ENCODE measurements around the gene POPDC2. TPM values are rescaled to one million over a fixed set of nuclear protein-coding genes. Genes with fewer than 3 reads are reported as not detected.

The POPDC2 gene
- total RNA-seq, 2 donors from 2014 or later, result 1.3 to 26.3 TPM

- Histone ChIP-seq H3K27ac (no peak overlapping the region), H3K9ac (ENCODE audit: low read depth in 2 of 2, low read length in 2 of 2) (no peak overlapping the region), H3K9me3 (no peaks in the 10 kb centered on the region), H3K4me1 (no peaks in the 10 kb centered on the region), H3K36me3 (peaks cover 4% of the 10 kb centered on the region), H3K4me3 (no peak overlapping the region), H3K27me3 (no peaks in the 10 kb centered on the region)
- TF ChIP-seq, protein P1, sequence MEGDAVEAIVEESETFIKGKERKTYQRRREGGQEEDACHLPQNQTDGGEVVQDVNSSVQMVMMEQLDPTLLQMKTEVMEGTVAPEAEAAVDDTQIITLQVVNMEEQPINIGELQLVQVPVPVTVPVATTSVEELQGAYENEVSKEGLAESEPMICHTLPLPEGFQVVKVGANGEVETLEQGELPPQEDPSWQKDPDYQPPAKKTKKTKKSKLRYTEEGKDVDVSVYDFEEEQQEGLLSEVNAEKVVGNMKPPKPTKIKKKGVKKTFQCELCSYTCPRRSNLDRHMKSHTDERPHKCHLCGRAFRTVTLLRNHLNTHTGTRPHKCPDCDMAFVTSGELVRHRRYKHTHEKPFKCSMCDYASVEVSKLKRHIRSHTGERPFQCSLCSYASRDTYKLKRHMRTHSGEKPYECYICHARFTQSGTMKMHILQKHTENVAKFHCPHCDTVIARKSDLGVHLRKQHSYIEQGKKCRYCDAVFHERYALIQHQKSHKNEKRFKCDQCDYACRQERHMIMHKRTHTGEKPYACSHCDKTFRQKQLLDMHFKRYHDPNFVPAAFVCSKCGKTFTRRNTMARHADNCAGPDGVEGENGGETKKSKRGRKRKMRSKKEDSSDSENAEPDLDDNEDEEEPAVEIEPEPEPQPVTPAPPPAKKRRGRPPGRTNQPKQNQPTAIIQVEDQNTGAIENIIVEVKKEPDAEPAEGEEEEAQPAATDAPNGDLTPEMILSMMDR (IDR thresholded peaks at IDR 0.05), result no peak
- DNase-seq, result no peak
- intact Hi-C loops (cut with DNase I), result no loop called here
Observed at GRCh38 chr3:119665954-119666559, 5.7 kb upstream of the POPDC2 start.

DNA sequence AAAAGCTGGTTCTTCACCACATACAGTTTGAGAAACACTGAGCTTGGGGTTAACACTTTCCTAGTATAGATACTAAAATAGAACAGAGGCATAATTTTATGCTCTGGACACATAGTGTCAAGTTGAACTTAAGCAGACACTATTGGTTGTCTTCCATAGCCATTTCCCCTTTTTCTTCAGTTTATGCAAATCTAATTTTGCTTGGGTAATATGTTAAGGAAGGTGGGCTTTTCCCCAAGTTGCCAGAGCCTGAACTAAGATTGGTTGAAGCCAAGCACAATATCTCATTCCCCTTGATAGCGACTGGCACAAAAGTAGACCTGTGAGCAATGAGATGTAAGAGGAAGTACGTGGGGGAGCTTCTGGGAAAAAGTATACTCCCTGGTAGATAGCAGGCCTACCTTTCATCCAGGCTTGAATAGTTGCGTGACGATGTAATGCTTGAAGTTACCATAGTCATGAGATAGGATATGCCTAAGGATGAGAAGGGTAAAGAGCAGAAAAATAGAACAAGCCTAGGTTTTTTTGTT, 4.5 kb upstream of the POPDC2 start:
- H3K9ac ChIP-seq (ENCODE audit: low read depth in 2 of 2, low read length in 2 of 2), result no peak overlapping the region
- no peak for DNase-seq

GRCh38 chr3:119664370-119664769, 4.0 kb upstream of the POPDC2 start:
- DNase-seq, result no peak
- TF ChIP-seq, protein P1 (IDR thresholded peaks at IDR 0.05), result no peak
- Histone ChIP-seq H3K27me3 (no peaks in the 10 kb centered on the region), H3K4me3 (no peak overlapping the region), H3K4me1 (no peaks in the 10 kb centered on the region), H3K9ac (ENCODE audit: low read depth in 2 of 2, low read length in 2 of 2) (peak overlapping the region in 1 of 2 donors; percentile 24), H3K27ac (no peak overlapping the region), H3K36me3 (peaks cover 4% of the 10 kb centered on the region), H3K9me3 (no peaks in the 10 kb centered on the region)
- intact Hi-C loops (cut with DNase I), result no loop called here

More for the DNA sequence above, 4.5 kb upstream of the POPDC2 start:
- H3K27ac ChIP-seq, result no peak overlapping the region
- H3K4me1 ChIP-seq, result no peaks in the 10 kb centered on the region
- no peaks in the 10 kb centered on the region for H3K9me3 ChIP-seq
- intact Hi-C loops (cut with DNase I), result no loop called here
- no peak overlapping the region for H3K4me3 ChIP-seq
- TF ChIP-seq, protein P1 (IDR thresholded peaks at IDR 0.05), result no peak
- H3K27me3 ChIP-seq, result no peaks in the 10 kb centered on the region
- H3K36me3 ChIP-seq, result peaks cover 4% of the 10 kb centered on the region

- no peak overlapping the region for H3K27ac ChIP-seq
- no peaks in the 10 kb centered on the region for H3K4me1 ChIP-seq
- H3K27me3 ChIP-seq, result no peaks in the 10 kb centered on the region
- H3K9ac ChIP-seq (ENCODE audit: low read depth in 2 of 2, low read length in 2 of 2), result no peak overlapping the region
- H3K4me3 ChIP-seq, result no peak overlapping the region
- peaks cover 2% of the 10 kb centered on the region for H3K36me3 ChIP-seq
- no peaks in the 10 kb centered on the region for H3K9me3 ChIP-seq
- TF ChIP-seq, protein P1 (IDR thresholded peaks at IDR 0.05), result no peak
- DNase-seq, result no peak
- intact Hi-C loops (cut with DNase I), result no loop called here
Observed at GRCh38 chr3:119663885-119664284, 3.5 kb upstream of the POPDC2 start.

GRCh38 chr3:119662604-119663373, 2.4 kb upstream of the POPDC2 start:
- no peaks in the 10 kb centered on the region for H3K36me3 ChIP-seq
- H3K9me3 ChIP-seq, result no peaks in the 10 kb centered on the region
- intact Hi-C loops (cut with DNase I), result no loop called here
- no peak for DNase-seq
- no peaks in the 10 kb centered on the region for H3K4me1 ChIP-seq
- H3K9ac ChIP-seq (ENCODE audit: low read depth in 2 of 2, low read length in 2 of 2), result no peak overlapping the region
- TF ChIP-seq, protein P1 (IDR thresholded peaks at IDR 0.05), result no peak
- no peaks in the 10 kb centered on the region for H3K27me3 ChIP-seq
- no peak overlapping the region for H3K4me3 ChIP-seq
- H3K27ac ChIP-seq, result no peak overlapping the region

Measured in colonic mucosa (tissue), 4 donors.